Brain microvascular endothelial cell (primary cell): ENCODE measurements around the gene ERC1.
A peak's percentile ranks its signal among the peaks of the same experiment; 100 is the strongest.

Experiments
- DNase-seq: peaks from one replicate; pipeline ENCODE4 v3.0.0-alpha.2; 2020
- H3K27ac ChIP-seq: fragments of 250-450 bp; sonication (Bioruptor Pico); 2 replicates; pipeline ENCODE4 v1.5.1; 2020; ENCODE audit warnings: mild to moderate bottlenecking, moderate library complexity
- H3K27me3 ChIP-seq: fragments of 250-450 bp; sonication (Bioruptor Pico); replicated peaks from 2 replicates; pipeline ENCODE4 v1.5.1; 2020; ENCODE audit warnings: mild to moderate bottlenecking
- H3K36me3 ChIP-seq: fragments of 250-450 bp; sonication (Bioruptor Pico); replicated peaks from 2 replicates; pipeline ENCODE4 v1.5.1; 2020; ENCODE audit warnings: mild to moderate bottlenecking
- H3K4me3 ChIP-seq: 2 replicates; pipeline ENCODE4 v1.5.1; 2011; ENCODE audit warnings: low read depth, mild to moderate bottlenecking, control low read depth, low read length, moderate library complexity
- in situ Hi-C: cut with HindIII; loops from 2 replicates; pipeline ENCODE4 v1.10.0; 2017; ENCODE audit warnings: low sequenced_read_pairs, low pct_ligation_motif_present
- TF ChIP-seq, protein P1 (sequence below): IDR thresholded peaks from 2 replicates; pipeline ENCODE4 v1.5.1; 2011; ENCODE audit warnings: low read depth, mild to moderate bottlenecking, moderate library complexity, low read length, control low read depth, inconsistent platforms; ENCODE audit errors: missing control alignments

The ERC1 gene

DNA sequence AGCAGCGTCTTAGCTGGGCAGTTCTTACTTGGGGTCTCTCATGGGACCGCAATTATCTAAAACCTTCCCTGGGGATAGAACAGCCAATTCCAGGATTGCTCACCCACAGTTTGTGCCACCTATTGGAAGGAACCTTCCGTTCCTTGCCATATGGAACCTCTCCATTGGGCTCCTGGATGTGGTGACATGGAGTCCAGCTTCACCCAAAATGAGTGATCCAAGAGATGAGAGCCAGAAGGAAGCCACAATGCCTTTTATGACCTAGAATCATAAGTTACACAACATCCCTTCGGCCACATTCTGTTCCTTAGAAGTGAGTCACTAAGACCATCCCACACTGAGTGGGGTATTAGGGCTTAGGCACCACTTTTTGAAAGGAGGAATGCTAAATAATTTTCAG is 439.0 kb downstream of the ERC1 start:
- H3K27me3 ChIP-seq = no peaks in the 10 kb centered on the region
- H3K27ac ChIP-seq = no peak overlapping the region
- in situ Hi-C loops = no loop called here
- peak; percentile 37 for DNase-seq
- H3K36me3 ChIP-seq = no peaks in the 10 kb centered on the region
- H3K4me3 ChIP-seq = no peak overlapping the region
- TF ChIP-seq, protein P1, sequence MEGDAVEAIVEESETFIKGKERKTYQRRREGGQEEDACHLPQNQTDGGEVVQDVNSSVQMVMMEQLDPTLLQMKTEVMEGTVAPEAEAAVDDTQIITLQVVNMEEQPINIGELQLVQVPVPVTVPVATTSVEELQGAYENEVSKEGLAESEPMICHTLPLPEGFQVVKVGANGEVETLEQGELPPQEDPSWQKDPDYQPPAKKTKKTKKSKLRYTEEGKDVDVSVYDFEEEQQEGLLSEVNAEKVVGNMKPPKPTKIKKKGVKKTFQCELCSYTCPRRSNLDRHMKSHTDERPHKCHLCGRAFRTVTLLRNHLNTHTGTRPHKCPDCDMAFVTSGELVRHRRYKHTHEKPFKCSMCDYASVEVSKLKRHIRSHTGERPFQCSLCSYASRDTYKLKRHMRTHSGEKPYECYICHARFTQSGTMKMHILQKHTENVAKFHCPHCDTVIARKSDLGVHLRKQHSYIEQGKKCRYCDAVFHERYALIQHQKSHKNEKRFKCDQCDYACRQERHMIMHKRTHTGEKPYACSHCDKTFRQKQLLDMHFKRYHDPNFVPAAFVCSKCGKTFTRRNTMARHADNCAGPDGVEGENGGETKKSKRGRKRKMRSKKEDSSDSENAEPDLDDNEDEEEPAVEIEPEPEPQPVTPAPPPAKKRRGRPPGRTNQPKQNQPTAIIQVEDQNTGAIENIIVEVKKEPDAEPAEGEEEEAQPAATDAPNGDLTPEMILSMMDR = peak; percentile 14

DNA sequence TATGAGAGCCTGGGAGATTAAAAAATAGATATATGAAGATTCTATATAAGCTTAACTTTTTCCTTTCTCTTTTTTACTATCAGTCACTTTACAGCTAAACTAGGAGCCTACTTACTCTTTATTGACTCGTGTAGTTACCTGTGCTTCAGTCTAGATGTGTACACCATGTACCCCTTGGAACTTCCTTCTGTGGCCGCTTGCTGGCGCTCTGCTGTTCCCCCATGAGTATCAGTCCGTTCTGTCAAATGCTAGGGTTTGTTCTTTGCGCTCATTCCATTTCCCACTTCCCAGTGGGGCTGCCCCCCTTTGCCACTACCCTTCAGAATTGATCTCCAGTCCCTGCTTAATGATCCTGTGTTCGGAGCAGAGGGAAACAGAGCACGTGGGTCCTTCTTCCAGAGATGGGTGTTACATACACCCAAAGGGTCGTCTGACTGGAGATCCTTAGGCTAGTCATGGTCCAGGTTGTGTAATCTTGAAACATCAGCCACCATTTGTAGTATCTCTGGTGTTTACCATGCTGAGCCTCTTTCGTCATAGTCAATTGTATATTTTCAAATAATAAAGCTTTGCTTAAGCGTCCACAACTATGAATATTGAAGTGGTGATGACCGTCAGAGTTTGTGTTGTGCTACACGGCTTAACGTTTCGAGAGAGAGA is 443.4 kb downstream of the ERC1 start:
- Histone ChIP-seq H3K4me3 (no peak overlapping the region), H3K27me3 (no peaks in the 10 kb centered on the region), H3K36me3 (no peaks in the 10 kb centered on the region), H3K27ac (no peak overlapping the region)
- TF ChIP-seq, protein P1 = no peak
- in situ Hi-C loops = no loop called here
- no peak for DNase-seq

DNA sequence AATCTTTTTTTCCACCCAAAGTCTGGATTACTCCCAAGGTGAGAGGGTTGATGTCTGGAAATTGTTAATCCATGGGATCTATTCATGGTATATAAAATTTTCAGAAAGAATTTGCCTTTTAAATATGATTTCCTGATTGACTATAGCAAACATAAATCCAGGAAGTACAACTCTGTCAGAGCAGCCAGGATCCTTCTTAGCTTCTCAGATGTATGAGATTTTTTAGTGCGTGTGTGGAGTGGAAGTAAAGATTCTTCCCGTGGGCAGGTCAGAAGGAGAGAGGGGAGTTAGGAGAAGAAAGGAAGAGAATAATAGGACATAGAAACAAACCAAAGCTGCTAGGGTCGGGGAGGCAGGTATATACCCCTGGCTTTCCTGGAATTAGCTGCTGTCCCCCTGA is 444.0 kb downstream of the ERC1 start:
- no peak for DNase-seq
- Histone ChIP-seq H3K36me3 (no peaks in the 10 kb centered on the region), H3K27me3 (no peaks in the 10 kb centered on the region), H3K27ac (no peak overlapping the region), H3K4me3 (no peak overlapping the region)
- TF ChIP-seq, protein P1 = no peak
- in situ Hi-C loops = no loop called here

DNA sequence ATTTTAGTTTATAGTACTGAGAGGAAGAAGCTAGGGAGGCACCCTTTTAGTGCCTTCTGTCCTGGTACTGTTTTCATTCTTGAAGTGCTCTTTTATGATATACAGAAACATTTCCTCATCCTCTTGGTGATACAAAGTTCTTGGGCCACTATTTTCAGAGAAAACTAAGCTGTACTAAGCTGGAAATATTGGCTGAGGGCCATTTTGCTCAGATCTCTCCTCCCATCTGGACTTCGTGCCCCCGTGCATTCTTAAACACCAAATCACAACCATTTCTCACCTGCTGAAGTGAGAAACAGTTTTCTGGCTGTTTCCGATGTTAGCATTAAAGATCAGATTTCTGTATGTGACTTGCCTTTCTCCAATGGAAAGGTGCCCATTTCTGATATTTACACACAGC is 444.4 kb downstream of the ERC1 start:
- Histone ChIP-seq H3K27me3 (no peaks in the 10 kb centered on the region), H3K4me3 (no peak overlapping the region), H3K27ac (no peak overlapping the region), H3K36me3 (no peaks in the 10 kb centered on the region)
- DNase-seq = no peak
- TF ChIP-seq, protein P1 = no peak
- in situ Hi-C loops = no loop called here

DNA sequence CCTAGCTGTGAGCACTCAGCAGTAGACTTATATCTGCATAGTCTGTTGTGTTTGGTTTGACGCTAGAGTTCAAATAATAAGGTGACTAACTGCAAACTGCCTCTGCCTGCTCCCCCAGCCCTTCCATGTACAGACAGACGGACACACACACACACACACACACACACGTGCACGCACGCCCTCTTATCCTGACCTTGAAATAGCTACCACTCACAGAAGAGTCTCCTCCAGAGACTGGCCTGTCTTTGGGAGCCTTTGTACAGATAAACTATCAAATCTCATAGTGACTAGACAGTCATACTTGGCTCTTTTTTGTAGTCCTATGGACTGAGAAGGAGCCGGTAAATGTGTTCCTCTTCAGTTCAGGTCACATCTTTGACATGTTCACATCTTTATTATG is 445.0 kb downstream of the ERC1 start:
- TF ChIP-seq, protein P1 = no peak
- in situ Hi-C loops = no loop called here
- Histone ChIP-seq H3K4me3 (no peak overlapping the region), H3K27me3 (no peaks in the 10 kb centered on the region), H3K36me3 (no peaks in the 10 kb centered on the region), H3K27ac (no peak overlapping the region)
- DNase-seq = no peak

DNA sequence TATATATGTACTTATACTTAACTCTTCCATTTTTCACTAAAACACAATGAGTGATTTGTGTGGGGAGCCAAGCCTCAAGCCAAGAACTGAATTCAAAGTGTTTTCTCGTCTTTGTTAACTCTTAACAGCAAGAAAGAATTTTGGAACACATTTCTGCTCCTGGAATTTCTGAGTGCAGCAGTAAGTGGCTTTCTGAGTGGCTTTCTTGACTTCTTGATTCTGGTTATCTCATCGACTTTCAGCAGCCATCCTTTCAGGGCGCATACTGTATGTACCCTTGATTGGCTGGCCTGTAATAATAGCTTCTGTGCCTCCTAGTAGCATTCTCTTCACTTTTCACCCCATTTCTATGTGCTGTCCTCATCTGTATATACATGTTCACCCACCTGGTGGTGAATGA is 446.0 kb downstream of the ERC1 start:
- no peak overlapping the region for H3K4me3 ChIP-seq
- no peaks in the 10 kb centered on the region for H3K27me3 ChIP-seq
- no peaks in the 10 kb centered on the region for H3K36me3 ChIP-seq
- in situ Hi-C loops = no loop called here
- TF ChIP-seq, protein P1 = no peak
- no peak for DNase-seq
- H3K27ac ChIP-seq = no peak overlapping the region
